ENCODE measurements around the gene RILPL1.

DNA sequence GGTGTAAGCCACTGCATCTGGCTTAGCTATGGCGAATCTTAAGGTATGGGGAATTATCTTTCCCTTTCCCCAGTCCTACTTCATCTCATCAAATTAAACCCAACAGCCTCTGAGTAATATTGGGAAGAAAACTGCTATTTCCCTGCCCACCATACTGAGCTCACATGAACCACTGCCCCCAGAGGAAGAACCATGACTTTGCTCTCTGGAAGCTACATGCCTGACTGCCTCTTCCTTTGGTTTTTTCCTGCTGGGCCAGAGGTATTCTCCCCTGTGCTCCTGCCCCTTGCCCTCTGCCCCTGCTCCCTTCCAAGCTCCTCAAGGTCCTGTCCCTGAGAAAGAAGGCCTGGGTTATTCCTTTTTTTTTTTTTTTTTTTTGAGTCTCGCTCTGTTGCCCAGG lies 112.2 kb downstream of the RILPL1 start:
- TF ChIP-seq, protein P1, sequence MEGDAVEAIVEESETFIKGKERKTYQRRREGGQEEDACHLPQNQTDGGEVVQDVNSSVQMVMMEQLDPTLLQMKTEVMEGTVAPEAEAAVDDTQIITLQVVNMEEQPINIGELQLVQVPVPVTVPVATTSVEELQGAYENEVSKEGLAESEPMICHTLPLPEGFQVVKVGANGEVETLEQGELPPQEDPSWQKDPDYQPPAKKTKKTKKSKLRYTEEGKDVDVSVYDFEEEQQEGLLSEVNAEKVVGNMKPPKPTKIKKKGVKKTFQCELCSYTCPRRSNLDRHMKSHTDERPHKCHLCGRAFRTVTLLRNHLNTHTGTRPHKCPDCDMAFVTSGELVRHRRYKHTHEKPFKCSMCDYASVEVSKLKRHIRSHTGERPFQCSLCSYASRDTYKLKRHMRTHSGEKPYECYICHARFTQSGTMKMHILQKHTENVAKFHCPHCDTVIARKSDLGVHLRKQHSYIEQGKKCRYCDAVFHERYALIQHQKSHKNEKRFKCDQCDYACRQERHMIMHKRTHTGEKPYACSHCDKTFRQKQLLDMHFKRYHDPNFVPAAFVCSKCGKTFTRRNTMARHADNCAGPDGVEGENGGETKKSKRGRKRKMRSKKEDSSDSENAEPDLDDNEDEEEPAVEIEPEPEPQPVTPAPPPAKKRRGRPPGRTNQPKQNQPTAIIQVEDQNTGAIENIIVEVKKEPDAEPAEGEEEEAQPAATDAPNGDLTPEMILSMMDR (optimal IDR thresholded peaks at IDR 0.05 in 1 of 3, IDR thresholded peaks at IDR 0.05 in 1 of 3, conservative IDR thresholded peaks at IDR 0.05 in 1 of 3; ENCODE audit: extremely low read depth in 1 of 3, insufficient read depth in 2 of 3, low read length in 3 of 3) = no peak
- TF ChIP-seq EZH2 (IDR thresholded peaks at IDR 0.05; ENCODE audit: low read length) = no peak
